ENCODE results near the gene PMEPA1.

PMEPA1 gene

GRCh38 chr20:57709823-57710799 lies at the start of gene PMEPA1 (continued):
- no peak for TF ChIP-seq ZNF843 (tag by site-specific recombination; IDR thresholded peaks at IDR 0.05)
- TF ChIP-seq, protein P1, sequence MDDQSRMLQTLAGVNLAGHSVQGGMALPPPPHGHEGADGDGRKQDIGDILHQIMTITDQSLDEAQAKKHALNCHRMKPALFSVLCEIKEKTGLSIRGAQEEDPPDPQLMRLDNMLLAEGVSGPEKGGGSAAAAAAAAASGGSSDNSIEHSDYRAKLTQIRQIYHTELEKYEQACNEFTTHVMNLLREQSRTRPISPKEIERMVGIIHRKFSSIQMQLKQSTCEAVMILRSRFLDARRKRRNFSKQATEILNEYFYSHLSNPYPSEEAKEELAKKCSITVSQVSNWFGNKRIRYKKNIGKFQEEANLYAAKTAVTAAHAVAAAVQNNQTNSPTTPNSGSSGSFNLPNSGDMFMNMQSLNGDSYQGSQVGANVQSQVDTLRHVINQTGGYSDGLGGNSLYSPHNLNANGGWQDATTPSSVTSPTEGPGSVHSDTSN (CRISPR knock-in tag; IDR thresholded peaks at IDR 0.05) = peak; percentile 73; the same call in 1 of the 2 replicates
- TF ChIP-seq ZNF623 (tag by site-specific recombination; IDR thresholded peaks at IDR 0.05) = no peak
- TF ChIP-seq ZNF138 (tag by site-specific recombination; IDR thresholded peaks at IDR 0.05; ENCODE audit: borderline replicate concordance) = no peak
- TF ChIP-seq SP7 (tag by site-specific recombination; IDR thresholded peaks at IDR 0.05) = peak; percentile 37
- TF ChIP-seq ZBTB10 (tag by site-specific recombination; IDR thresholded peaks at IDR 0.05) = peak; percentile 96
- peak; percentile 90 for TF ChIP-seq ZFHX2 (tag by site-specific recombination; conservative IDR thresholded peaks at IDR 0.05)
- no peak for TF ChIP-seq ZNF658 (tag by site-specific recombination; IDR thresholded peaks at IDR 0.05)
- TF ChIP-seq ZNF473 (tag by site-specific recombination; IDR thresholded peaks at IDR 0.05) = no peak
- TF ChIP-seq KLF10 (tag by site-specific recombination; IDR thresholded peaks at IDR 0.05) = peak; percentile 92
- no peak for TF ChIP-seq ZNF596 (tag by site-specific recombination; IDR thresholded peaks at IDR 0.05)
- no peak for TF ChIP-seq ZNF768 (tag by site-specific recombination; IDR thresholded peaks at IDR 0.05)
- TF ChIP-seq OSR2 (tag by site-specific recombination; IDR thresholded peaks at IDR 0.05) = peak; percentile 64
- TF ChIP-seq ZNF292 (tag by site-specific recombination; IDR thresholded peaks at IDR 0.05; ENCODE audit: borderline replicate concordance, low read depth) = no peak
- TF ChIP-seq, protein P2, sequence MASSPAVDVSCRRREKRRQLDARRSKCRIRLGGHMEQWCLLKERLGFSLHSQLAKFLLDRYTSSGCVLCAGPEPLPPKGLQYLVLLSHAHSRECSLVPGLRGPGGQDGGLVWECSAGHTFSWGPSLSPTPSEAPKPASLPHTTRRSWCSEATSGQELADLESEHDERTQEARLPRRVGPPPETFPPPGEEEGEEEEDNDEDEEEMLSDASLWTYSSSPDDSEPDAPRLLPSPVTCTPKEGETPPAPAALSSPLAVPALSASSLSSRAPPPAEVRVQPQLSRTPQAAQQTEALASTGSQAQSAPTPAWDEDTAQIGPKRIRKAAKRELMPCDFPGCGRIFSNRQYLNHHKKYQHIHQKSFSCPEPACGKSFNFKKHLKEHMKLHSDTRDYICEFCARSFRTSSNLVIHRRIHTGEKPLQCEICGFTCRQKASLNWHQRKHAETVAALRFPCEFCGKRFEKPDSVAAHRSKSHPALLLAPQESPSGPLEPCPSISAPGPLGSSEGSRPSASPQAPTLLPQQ (tag by site-specific recombination; IDR thresholded peaks at IDR 0.05) = peak; percentile 67
- peak; percentile 55; the same call in 1 of the 2 replicates for TF ChIP-seq ZNF76 (tag by site-specific recombination; IDR thresholded peaks at IDR 0.05; ENCODE audit: borderline replicate concordance, low read depth)
- peak; percentile 83 for TF ChIP-seq ZBTB7A (tag by site-specific recombination; IDR thresholded peaks at IDR 0.05; ENCODE audit: low read depth)
- TF ChIP-seq ZNF239 (tag by site-specific recombination; IDR thresholded peaks at IDR 0.05) = no peak
- TF ChIP-seq ZNF394 (tag by site-specific recombination; IDR thresholded peaks at IDR 0.05; ENCODE audit: borderline replicate concordance) = no peak
- TF ChIP-seq KLF16 (tag by site-specific recombination; IDR thresholded peaks at IDR 0.05) = peak; percentile 60; the same call in 1 of the 2 replicates
- no peak for TF ChIP-seq ZNF560 (tag by site-specific recombination; IDR thresholded peaks at IDR 0.05; ENCODE audit: borderline replicate concordance)
- peak; percentile 93 for TF ChIP-seq ATF2 (tag by site-specific recombination; IDR thresholded peaks at IDR 0.05; ENCODE audit: low read depth)
- TF ChIP-seq ZNF664 (tag by site-specific recombination; IDR thresholded peaks at IDR 0.05) = no peak
- no peak for TF ChIP-seq ZNF114 (tag by site-specific recombination; IDR thresholded peaks at IDR 0.05)
- peak; percentile 84 for TF ChIP-seq GLIS1 (tag by site-specific recombination; IDR thresholded peaks at IDR 0.05)
- TF ChIP-seq SP3 (tag by site-specific recombination; IDR thresholded peaks at IDR 0.05) = peak; percentile 87
- peak; percentile 37; the same call in 1 of the 2 replicates for TF ChIP-seq PRDM4 (tag by site-specific recombination; IDR thresholded peaks at IDR 0.05)
- peak; percentile 96 for TF ChIP-seq ZNF629 (tag by site-specific recombination; IDR thresholded peaks at IDR 0.05)
- no peak for TF ChIP-seq ZNF529 (tag by site-specific recombination; IDR thresholded peaks at IDR 0.05; ENCODE audit: insufficient replicate concordance)
- TF ChIP-seq ZNF561 (tag by site-specific recombination; IDR thresholded peaks at IDR 0.05; ENCODE audit: borderline replicate concordance) = 0 out of 2 replicates have a peak, but pooled peaks have one; percentile 62
